LNCaP clone FGC (cell line): ENCODE measurements around the gene HMX1.

Source experiments
- DNase-seq: peaks from one replicate; pipeline ENCODE4 v3.0.0-alpha.2; 2011; ENCODE audit warnings: low read depth
- H3K4me3 ChIP-seq: 2 replicates; pipeline ENCODE4 v1.5.1; 2011; ENCODE audit warnings: mild to moderate bottlenecking, low read depth, low read length, control low read depth
- CTCF ChIP-seq: IDR thresholded peaks from 2 replicates; pipeline ENCODE4 v1.5.1; 2012; ENCODE audit warnings: mild to moderate bottlenecking; ENCODE audit not compliant: control insufficient read depth, insufficient read depth; ENCODE audit errors: extremely low read depth

The HMX1 gene

DNA sequence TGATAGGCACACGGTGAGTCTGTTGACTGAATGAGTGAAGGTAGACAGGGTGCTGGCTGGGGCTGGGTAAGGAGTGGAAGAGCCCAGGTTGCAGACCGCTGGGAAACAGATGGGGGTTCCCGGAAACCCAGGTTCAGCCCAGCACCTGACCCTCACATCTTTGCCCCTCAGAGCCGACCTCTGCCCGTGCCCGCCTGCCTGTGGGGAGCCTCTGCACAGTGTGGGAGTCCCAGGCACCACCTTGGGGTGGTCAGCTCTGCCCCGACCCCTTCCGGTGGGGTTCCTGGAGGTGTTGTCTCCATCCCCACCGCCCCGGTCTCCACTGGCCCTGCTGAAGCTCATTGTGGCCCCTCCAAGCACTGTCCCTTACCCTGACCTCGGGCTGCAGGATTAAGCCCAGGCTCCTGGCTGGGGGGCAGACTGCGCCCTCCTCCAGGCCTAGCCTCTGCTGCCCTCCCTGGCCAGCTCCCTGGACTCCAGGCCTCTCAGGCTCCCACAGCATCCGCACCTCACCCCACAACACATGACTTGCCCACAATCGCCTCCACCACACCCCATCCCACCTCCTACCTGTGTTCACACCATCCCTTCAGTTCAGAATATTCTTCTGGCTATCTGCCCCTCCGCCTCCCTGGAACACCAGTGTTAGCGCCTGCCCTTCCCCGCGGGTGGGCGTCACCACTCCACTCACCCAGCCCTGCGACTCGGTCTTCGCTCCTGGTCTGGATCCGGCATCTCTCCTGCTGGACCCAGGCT lies 21.4 kb downstream of the HMX1 start:
- no peak overlapping the region for H3K4me3 ChIP-seq
- DNase-seq = no peak
- TF ChIP-seq CTCF = no peak

DNA sequence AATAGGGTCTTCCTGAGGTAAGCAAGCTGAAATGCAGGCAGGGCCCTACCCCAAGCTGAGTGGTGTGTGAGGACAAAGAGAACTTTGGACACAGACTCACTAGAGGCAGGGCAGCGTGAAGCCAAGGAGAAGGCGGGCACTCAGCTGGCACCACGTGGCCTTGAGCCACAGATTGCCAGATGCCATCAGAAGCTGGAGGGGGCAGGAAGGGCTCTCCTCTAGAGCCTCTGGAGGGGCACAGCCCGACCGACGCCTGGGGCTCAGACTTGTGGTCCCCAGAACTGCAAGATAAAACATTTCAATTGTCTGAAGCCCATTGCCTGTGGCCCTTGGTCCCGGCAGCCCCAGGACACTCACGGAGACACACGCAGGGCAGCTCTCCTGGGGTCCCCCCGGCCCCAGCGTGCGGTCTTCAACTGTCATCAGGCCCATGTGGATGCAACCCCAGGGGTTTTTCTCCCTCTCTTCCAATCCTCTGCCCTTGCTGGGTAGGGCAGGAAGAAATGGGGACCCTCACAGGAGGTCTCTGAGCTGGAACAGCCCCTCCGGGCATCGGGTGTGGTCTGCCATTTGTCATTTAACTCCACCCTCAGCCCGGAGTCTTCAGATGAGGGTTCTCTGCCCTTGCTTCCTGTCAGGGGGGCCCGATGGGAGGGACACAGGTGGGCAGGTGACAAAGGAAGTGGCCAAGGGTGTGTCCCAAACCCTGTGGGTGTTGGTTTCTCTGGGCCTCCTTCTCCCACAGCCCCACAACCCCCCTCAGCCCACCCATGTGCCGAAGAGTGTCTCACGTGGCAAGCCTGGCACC lies 22.2 kb downstream of the HMX1 start:
- no peak for DNase-seq
- no peak for TF ChIP-seq CTCF
- H3K4me3 ChIP-seq = no peak overlapping the region

GRCh38 chr4:8848507-8849265 lies 23.0 kb downstream of the HMX1 start:
- no peak for DNase-seq
- no peak overlapping the region for H3K4me3 ChIP-seq
- no peak for TF ChIP-seq CTCF

DNA sequence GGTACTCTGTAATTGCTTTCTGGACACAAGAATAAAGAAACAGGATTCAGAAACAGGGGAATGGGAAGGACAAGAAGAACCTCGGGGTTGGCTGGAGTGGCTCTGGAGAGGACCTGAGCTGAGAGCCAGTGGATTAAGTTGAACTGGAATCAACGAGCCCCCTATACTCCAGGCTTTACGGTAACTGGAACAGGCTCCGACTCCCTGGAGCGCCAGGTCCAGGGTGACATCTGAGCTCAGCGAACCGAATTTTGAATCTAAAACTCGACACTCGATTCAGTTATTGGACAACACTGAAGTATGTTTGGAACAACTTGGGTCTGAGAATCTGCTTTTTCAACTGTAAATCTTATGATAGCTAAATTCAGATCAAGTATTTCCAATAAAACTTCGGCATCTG lies 23.9 kb downstream of the HMX1 start:
- DNase-seq = no peak
- TF ChIP-seq CTCF = no peak
- no peak overlapping the region for H3K4me3 ChIP-seq

GRCh38 chr4:8847331-8847730 lies 24.3 kb downstream of the HMX1 start:
- DNase-seq = no peak
- no peak overlapping the region for H3K4me3 ChIP-seq
- no peak for TF ChIP-seq CTCF

DNA sequence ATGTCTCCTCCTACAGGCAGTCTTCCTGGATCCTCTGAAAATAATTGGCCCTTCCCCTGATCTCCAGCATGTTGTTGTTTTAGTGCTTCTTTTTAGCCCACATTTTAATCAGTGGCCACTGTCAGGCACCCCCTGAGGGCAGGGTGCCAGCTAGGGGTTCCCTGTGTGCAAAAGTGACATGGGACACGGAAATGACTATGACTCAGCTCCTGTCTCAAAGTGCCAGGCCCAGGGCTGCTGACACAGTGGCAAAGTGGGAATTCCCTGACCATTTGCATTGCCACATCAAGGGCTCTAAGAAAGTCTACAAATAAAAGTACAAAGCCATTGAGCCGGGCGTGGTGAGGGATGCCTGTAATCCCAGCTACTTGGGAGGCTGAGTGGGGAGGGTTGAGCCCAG lies 24.8 kb downstream of the HMX1 start:
- no peak for TF ChIP-seq CTCF
- no peak for DNase-seq

More for the DNA sequence above, 24.8 kb downstream of the HMX1 start:
- no peak overlapping the region for H3K4me3 ChIP-seq
